B cell (primary cell): ENCODE data around the gene PCBP2. TPM values are rescaled to one million over a fixed set of nuclear protein-coding genes. Genes with fewer than 3 reads are reported as not detected.

ENCODE experiments used
- ATAC-seq: fragments of 200-7000 bp; cut with Tn5 transposase; one replicate; pipeline ENCODE4 v1.10.0; 2021; ENCODE audit warnings: low read depth, mild to moderate bottlenecking, moderate number of reproducible peaks, moderate library complexity
- CTCF ChIA-PET: fragments of 350-600 bp; sonication (Branson Sonifier 250); formaldehyde crosslinking; loops from one replicate; lab custom pipeline; 2021; ENCODE audit warnings: antibody characterized with exemption, inconsistent platforms; lab: Charles Lee
- POLR2A ChIA-PET: fragments of 350-600 bp; sonication (Branson Sonifier 250); formaldehyde crosslinking; loops from one replicate; lab custom pipeline; 2021; ENCODE audit warnings: antibody characterized with exemption; lab: Charles Lee
- DNase-seq: peaks from one replicate; pipeline ENCODE4 v3.0.0; 2013
- H2AFZ ChIP-seq: 2 replicates; pipeline ENCODE4 v1.6.1; 2012; ENCODE audit warnings: mild to moderate bottlenecking, low read depth, low read length; ENCODE audit not compliant: insufficient read depth, poor library complexity, severe bottlenecking
- H3K27ac ChIP-seq, 2 donors: 1 replicate in 1 of 2; 2 replicates in 1 of 2; pipeline ENCODE4 v1.5.1; 2012 to 2013; ENCODE audit warnings: low read length in 2 of 2, mild to moderate bottlenecking in 2 of 2, moderate library complexity in 1 of 2
- H3K27me3 ChIP-seq, 4 experiments: fragments of 200-600 bp in 1 of 4; sonication (generic) in 1 of 4; replicated peaks in 1 of 4; 1 replicate in 2 of 4; 2 replicates in 2 of 4; pipeline versions ENCODE4 v1.6.1 to v1.7.0; 2013 to 2016; ENCODE audit warnings: low read length in 3 of 4, mild to moderate bottlenecking in 2 of 4, mixed read lengths in 1 of 4, moderate library complexity in 1 of 4; ENCODE audit not compliant: insufficient read depth in 4 of 4, control insufficient read depth in 3 of 4; ENCODE audit errors: control extremely low read depth in 1 of 4
- H3K36me3 ChIP-seq, 2 experiments: replicated peaks in 1 of 2; 1 replicate in 1 of 2; 2 replicates in 1 of 2; pipeline versions ENCODE4 v1.6.1 to v1.7.1; 2013; ENCODE audit warnings: low read length in 1 of 2; ENCODE audit not compliant: insufficient read depth in 2 of 2, control insufficient read depth in 1 of 2; ENCODE audit errors: control extremely low read depth in 1 of 2, extremely low read depth in 1 of 2
- H3K4me1 ChIP-seq, 2 donors: fragments of 200-600 bp in 1 of 2; sonication (generic) in 1 of 2; 1 replicate in 1 of 2; 2 replicates in 1 of 2; pipeline versions ENCODE4 v1.5.1 to v1.6.1; 2013 to 2017; ENCODE audit warnings: low read length in 2 of 2; ENCODE audit not compliant: control insufficient read depth in 2 of 2, insufficient read depth in 2 of 2
- H3K4me2 ChIP-seq: replicated peaks from 2 replicates; pipeline ENCODE3; 2012; ENCODE audit warnings: mild to moderate bottlenecking, low read depth, low read length; ENCODE audit not compliant: poor library complexity, severe bottlenecking
- H3K4me3 ChIP-seq, 5 experiments: fragments of 200-600 bp in 1 of 5; sonication (generic) in 1 of 5; 1 replicate in 3 of 5; 2 replicates in 2 of 5; pipeline versions ENCODE4 v1.5.1 to v1.7.0; 2011 to 2016; ENCODE audit warnings: low read length in 4 of 5, mild to moderate bottlenecking in 4 of 5, low read depth in 2 of 5, control low read depth in 1 of 5, moderate library complexity in 1 of 5; ENCODE audit not compliant: insufficient read depth in 1 of 5; ENCODE audit errors: control extremely low read depth in 1 of 5, extremely low read depth in 1 of 5
- H3K79me2 ChIP-seq: fragments of 200-600 bp; sonication (generic); one replicate; pipeline ENCODE4 v1.6.0; 2016; ENCODE audit warnings: low read length; ENCODE audit not compliant: control insufficient read depth, insufficient read depth
- H3K9ac ChIP-seq: fragments of 200-600 bp; sonication (generic); 2 replicates; pipeline ENCODE4 v1.6.1; 2017; ENCODE audit warnings: mild to moderate bottlenecking, low read length, moderate library complexity
- H3K9me3 ChIP-seq, 3 donors: one replicate each; pipeline versions ENCODE4 v1.6.1 to v1.7.1; 2013; ENCODE audit warnings: low read length in 2 of 3; ENCODE audit not compliant: control insufficient read depth in 2 of 3, insufficient read depth in 1 of 3; ENCODE audit errors: control extremely low read depth in 1 of 3
- H4K20me1 ChIP-seq: 2 replicates; pipeline ENCODE4 v1.6.0; 2012; ENCODE audit warnings: mild to moderate bottlenecking, low read length; ENCODE audit not compliant: insufficient read depth, control insufficient read depth, poor library complexity, severe bottlenecking
- H3K27ac Mint-ChIP-seq: one replicate; pipeline ENCODE4 v1.8.0; 2021; ENCODE audit warnings: mixed read lengths
- H3K27me3 Mint-ChIP-seq: one replicate; pipeline ENCODE4 v1.8.0; 2021; ENCODE audit warnings: mixed read lengths
- H3K4me1 Mint-ChIP-seq: one replicate; pipeline ENCODE4 v1.8.0; 2021; ENCODE audit warnings: mixed read lengths
- H3K4me3 Mint-ChIP-seq: one replicate; pipeline ENCODE4 v1.8.0; 2021; ENCODE audit warnings: mixed read lengths
- H3K9me3 Mint-ChIP-seq: one replicate; pipeline ENCODE4 v1.8.0; 2022; ENCODE audit warnings: mixed read lengths; ENCODE audit not compliant: insufficient read depth
- CTCF ChIP-seq: fragments of 200-600 bp; IDR thresholded peaks from one replicate; pipeline ENCODE4 v1.8.0; 2022; ENCODE audit warnings: antibody characterized with exemption, mild to moderate bottlenecking
- EZH2 ChIP-seq: IDR thresholded peaks from 2 replicates; pipeline ENCODE4 v1.6.1; 2012; ENCODE audit warnings: borderline replicate concordance, low read depth, mild to moderate bottlenecking, moderate library complexity, low read length; ENCODE audit not compliant: insufficient read depth, poor library complexity, severe bottlenecking
- WGBS: methylation state at CpG from one replicate; pipeline ENCODE4 v1.1.5; 2013; ENCODE audit warnings: missing lambda C conversion rate; ENCODE audit not compliant: insufficient coverage; 5-methylcytosine and 5-hydroxymethylcytosine counted together
- intact Hi-C: fragments of 100-400 bp; cut with micrococcal nuclease; formaldehyde crosslinking; loops from one replicate; pipeline ENCODE4 v1.10.0; 2022
- polyA plus RNA-seq: library from polyadenylated mRNA; depleted of rRNA; stranded (reverse); fragments of >200 nt; gene quantifications from 2 replicates; pipeline ENCODE4 v1.2.3, GENCODE V29; 2012
- total RNA-seq, 2 donors: library from RNA; stranded (reverse); fragments of 120-200 nt in 1 of 2; gene quantifications; 1 replicate in 1 of 2; 2 replicates in 1 of 2; pipeline versions ENCODE4 v1.2.3 to v1.2.4, GENCODE V29; 2013 to 2022

Gene PCBP2
- total and polyA plus RNA-seq, 2 donors (not counting 1 experiment from before 2014, with no cell fraction given): 492 to 944 TPM

GRCh38 chr12:53504004-53504920, 52.4 kb downstream of the PCBP2 start:
- DNase-seq: no peak
- H3K27ac ChIP-seq: no peak overlapping the region
- no peak overlapping the region for H2AFZ ChIP-seq
- no peak for ATAC-seq
- Mint-ChIP-seq H3K9me3 (no peaks in the 10 kb centered on the region), H3K27me3 (no peaks in the 10 kb centered on the region), H3K27ac (no peak overlapping the region), H3K4me3 (no peak overlapping the region), H3K4me1 (peaks cover 33% of the 10 kb centered on the region)
- H3K79me2 ChIP-seq: peaks cover 21% of the 10 kb centered on the region
- peaks cover 0 to 6% (median 0%) of the 10 kb centered on the region in 3 donors for H3K9me3 ChIP-seq
- WGBS: 95% methylated on average over 10 of the region's 14 CpGs
- H4K20me1 ChIP-seq: no peaks in the 10 kb centered on the region
- peaks cover 0 to 29% of the 10 kb centered on the region in 2 experiments for H3K36me3 ChIP-seq
- intact Hi-C loops: no loop called here
- TF ChIP-seq CTCF (no peak), EZH2 (no peak)
- no peaks in the 10 kb centered on the region for H3K27me3 ChIP-seq
- ChIA-PET CTCF (interaction anchor here (1.0 to 1.4 kb wide), 2 partner anchors 30 to 83 kb away, joined by 3 to 4 read pairs; no protein-coding TSS in a partner anchor), POLR2A (interaction anchor here (1.8 kb wide), 1 partner anchor 54 kb away, joined by 3 read pairs; no protein-coding TSS in a partner anchor)
- H3K4me1 ChIP-seq: peaks cover 22 to 27% of the 10 kb centered on the region in 2 donors
- no peak overlapping the region for H3K4me3 ChIP-seq
- no peak overlapping the region for H3K9ac ChIP-seq
- H3K4me2 ChIP-seq: no peak overlapping the region
